Upper lobe of right lung (tissue), 1 donor: Measurements from ENCODE around the gene EPN2. TPM values are rescaled to one million over a fixed set of nuclear protein-coding genes. Genes with fewer than 3 reads are reported as not detected.
A peak's percentile ranks its signal among the peaks of the same experiment; 100 is the strongest.

ENCODE experiments used
- ATAC-seq: fragments of 200-7000 bp; cut with Tn5 transposase; one replicate; pipeline ENCODE4 v1.9.1; 2020; ENCODE audit warnings: mild to moderate bottlenecking, moderate library complexity
- DNase-seq: peaks from one replicate; pipeline ENCODE4 v3.0.0-alpha.2; 2020
- H3K27ac ChIP-seq: fragments of 200-600 bp; one replicate; pipeline ENCODE4 v1.8.0; 2022
- H3K27me3 ChIP-seq: fragments of 200-600 bp; one replicate; pipeline ENCODE4 v1.8.0; 2022; ENCODE audit warnings: mild to moderate bottlenecking
- H3K36me3 ChIP-seq: fragments of 200-600 bp; one replicate; pipeline ENCODE4 v1.8.0; 2022
- H3K4me1 ChIP-seq: fragments of 200-600 bp; one replicate; pipeline ENCODE4 v1.8.0; 2022
- H3K4me3 ChIP-seq: fragments of 200-600 bp; one replicate; pipeline ENCODE4 v1.8.0; 2022; ENCODE audit warnings: mild to moderate bottlenecking
- H3K9me3 ChIP-seq: fragments of 200-600 bp; one replicate; pipeline ENCODE4 v1.8.0; 2022
- intact Hi-C: fragments of 100-400 bp; cut with DNase I; formaldehyde crosslinking; loops from one replicate; pipeline ENCODE4 v1.11.0; 2022
- total RNA-seq: library from RNA; stranded (reverse); fragmentation: NEBNext Ultra II Directional; extraction: Animal tissue kit (Norgen Biotek cat#: 25700); gene quantifications from one replicate; pipeline ENCODE4 v1.2.1, GENCODE V29; 2021
- TF ChIP-seq, protein P1 (sequence below): fragments of 200-600 bp; IDR thresholded peaks from one replicate; pipeline ENCODE4 v1.8.0; 2022; ENCODE audit warnings: antibody characterized with exemption
- donor health status: DM: no; HTN: yes; CAD: no; lungs with severe emphysema.

Gene EPN2
- total RNA-seq, 1 donor from 2014 or later, result 54.5 TPM

GRCh38 chr17:19370493-19370960 is 133.4 kb downstream of the EPN2 start:
- no peaks in the 10 kb centered on the region for H3K27me3 ChIP-seq
- DNase-seq, result no peak
- TF ChIP-seq, protein P1, sequence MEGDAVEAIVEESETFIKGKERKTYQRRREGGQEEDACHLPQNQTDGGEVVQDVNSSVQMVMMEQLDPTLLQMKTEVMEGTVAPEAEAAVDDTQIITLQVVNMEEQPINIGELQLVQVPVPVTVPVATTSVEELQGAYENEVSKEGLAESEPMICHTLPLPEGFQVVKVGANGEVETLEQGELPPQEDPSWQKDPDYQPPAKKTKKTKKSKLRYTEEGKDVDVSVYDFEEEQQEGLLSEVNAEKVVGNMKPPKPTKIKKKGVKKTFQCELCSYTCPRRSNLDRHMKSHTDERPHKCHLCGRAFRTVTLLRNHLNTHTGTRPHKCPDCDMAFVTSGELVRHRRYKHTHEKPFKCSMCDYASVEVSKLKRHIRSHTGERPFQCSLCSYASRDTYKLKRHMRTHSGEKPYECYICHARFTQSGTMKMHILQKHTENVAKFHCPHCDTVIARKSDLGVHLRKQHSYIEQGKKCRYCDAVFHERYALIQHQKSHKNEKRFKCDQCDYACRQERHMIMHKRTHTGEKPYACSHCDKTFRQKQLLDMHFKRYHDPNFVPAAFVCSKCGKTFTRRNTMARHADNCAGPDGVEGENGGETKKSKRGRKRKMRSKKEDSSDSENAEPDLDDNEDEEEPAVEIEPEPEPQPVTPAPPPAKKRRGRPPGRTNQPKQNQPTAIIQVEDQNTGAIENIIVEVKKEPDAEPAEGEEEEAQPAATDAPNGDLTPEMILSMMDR, result no peak
- no peak overlapping the region for H3K4me3 ChIP-seq
- peak; percentile 77 for ATAC-seq
- H3K9me3 ChIP-seq, result no peaks in the 10 kb centered on the region
- intact Hi-C loops, result no loop called here
- no peaks in the 10 kb centered on the region for H3K36me3 ChIP-seq
- peaks cover 17% of the 10 kb centered on the region for H3K4me1 ChIP-seq
- H3K27ac ChIP-seq, result peak overlapping the region; percentile 12

GRCh38 chr17:19371259-19372010 is 134.3 kb downstream of the EPN2 start:
- H3K27ac ChIP-seq, result no peak overlapping the region
- no peaks in the 10 kb centered on the region for H3K27me3 ChIP-seq
- TF ChIP-seq, protein P1, result no peak
- H3K4me1 ChIP-seq, result peaks cover 17% of the 10 kb centered on the region
- H3K36me3 ChIP-seq, result no peaks in the 10 kb centered on the region
- no peak overlapping the region for H3K4me3 ChIP-seq
- ATAC-seq, result peak; percentile 45
- no peaks in the 10 kb centered on the region for H3K9me3 ChIP-seq
- no peak for DNase-seq
- intact Hi-C loops, result no loop called here

- peaks cover 20% of the 10 kb centered on the region for H3K4me1 ChIP-seq
- ATAC-seq (no peak), DNase-seq (no peak)
- H3K9me3 ChIP-seq, result no peaks in the 10 kb centered on the region
- TF ChIP-seq, protein P1, result no peak
- no peak overlapping the region for H3K27ac ChIP-seq
- no peaks in the 10 kb centered on the region for H3K27me3 ChIP-seq
- H3K36me3 ChIP-seq, result no peaks in the 10 kb centered on the region
- H3K4me3 ChIP-seq, result no peak overlapping the region
- intact Hi-C loops, result no loop called here
These were observed 134.8 kb downstream of the EPN2 start for GRCh38 chr17:19372011-19372370.

- Histone ChIP-seq H3K36me3 (no peaks in the 10 kb centered on the region), H3K4me1 (peaks cover 24% of the 10 kb centered on the region), H3K27me3 (no peaks in the 10 kb centered on the region), H3K9me3 (no peaks in the 10 kb centered on the region), H3K4me3 (no peak overlapping the region), H3K27ac (no peak overlapping the region)
- ATAC-seq (no peak), DNase-seq (no peak)
- TF ChIP-seq, protein P1, result no peak
- intact Hi-C loops, result no loop called here
These were observed 135.3 kb downstream of the EPN2 start for GRCh38 chr17:19372439-19372838.

GRCh38 chr17:19372866-19373504 is 135.8 kb downstream of the EPN2 start:
- H3K27ac ChIP-seq, result no peak overlapping the region
- H3K27me3 ChIP-seq, result no peaks in the 10 kb centered on the region
- intact Hi-C loops, result no loop called here
- no peak for ATAC-seq
- DNase-seq, result no peak
- no peak overlapping the region for H3K4me3 ChIP-seq
- no peaks in the 10 kb centered on the region for H3K36me3 ChIP-seq
- TF ChIP-seq, protein P1, result no peak
- no peaks in the 10 kb centered on the region for H3K9me3 ChIP-seq
- peaks cover 24% of the 10 kb centered on the region for H3K4me1 ChIP-seq
